Measurements from ENCODE around the gene STIP1. TPM values are rescaled to one million over a fixed set of nuclear protein-coding genes. Genes with fewer than 3 reads are reported as not detected.

STIP1 gene
- total and polyA plus RNA-seq, 2 donors (not counting 3 experiments of a cell fraction or from before 2014, with no cell fraction given) = 117 to 226 TPM

DNA sequence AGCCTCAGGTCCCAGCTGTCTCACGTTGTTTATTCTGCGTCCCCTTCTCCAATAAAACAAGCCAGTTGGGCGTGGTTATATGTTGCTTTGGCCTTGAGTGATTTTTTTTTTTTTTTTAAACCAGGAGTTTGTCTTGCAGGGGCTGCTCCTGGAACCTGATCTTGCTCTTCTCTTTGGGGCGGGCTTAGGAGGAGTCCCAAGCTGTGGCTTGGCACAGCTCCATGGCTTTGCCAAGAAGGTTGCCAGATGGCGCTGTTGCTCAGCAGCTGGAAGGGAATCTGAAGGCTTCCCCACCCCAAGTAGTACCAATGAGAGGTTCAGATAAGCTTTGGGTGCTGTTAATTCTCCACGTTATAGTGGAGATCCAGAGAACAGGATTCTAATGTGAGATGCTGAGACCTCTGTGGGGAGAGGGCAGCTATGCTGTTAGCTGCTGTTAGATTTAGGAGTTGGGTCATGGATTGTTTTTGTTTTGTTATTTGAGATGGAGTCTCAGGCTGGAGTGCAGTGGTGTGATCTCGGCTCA is 18.6 kb downstream of the STIP1 start:
- POLR2A ChIA-PET = interaction anchor here (0.6 to 1.2 kb wide), 5 partner anchors 19 to 1318 kb away, joined by 3 to 4 read pairs (median 3); partner anchors contain the start of gene STIP1
- Histone ChIP-seq H3K4me3 (replicated peaks in 1 of 3; ENCODE audit: insufficient read depth in 1 of 3, low read depth in 1 of 3, low read length in 3 of 3) (no peak overlapping the region), H2AFZ (ENCODE audit: low read depth, low read length) (no peak overlapping the region), H3K9me1 (replicated peaks; ENCODE audit: control insufficient read depth, extremely low read depth, insufficient read depth, low read length) (no peaks in the 10 kb centered on the region), H3K27me3 (ENCODE audit: control insufficient read depth in 2 of 2, insufficient read depth in 2 of 2, low read length in 2 of 2) (no peaks in the 10 kb centered on the region), H3K36me3 (ENCODE audit: control insufficient read depth in 2 of 2, extremely low read depth in 1 of 2, insufficient read depth in 2 of 2, low read length in 2 of 2) (peaks cover 14 to 32% of the 10 kb centered on the region in 2 experiments), H3K79me2 (ENCODE audit: control insufficient read depth, insufficient read depth, low read length) (peaks cover 12% of the 10 kb centered on the region), H3K9me3 (replicated peaks; ENCODE audit: control insufficient read depth, insufficient read depth, low read length) (no peaks in the 10 kb centered on the region), H3K4me2 (ENCODE audit: insufficient read depth, low read length) (no peak overlapping the region), H3K9ac (replicated peaks; ENCODE audit: extremely low read depth, insufficient read depth, low read length) (no peak overlapping the region), H4K20me1 (replicated peaks; ENCODE audit: control insufficient read depth, extremely low read depth, insufficient read depth, low read length) (no peaks in the 10 kb centered on the region), H3K27ac (ENCODE audit: insufficient read depth, low read depth, low read length) (no peak overlapping the region), H3K4me1 (ENCODE audit: control insufficient read depth, extremely low read depth, insufficient read depth, low read length) (peaks cover 34% of the 10 kb centered on the region)
- TF ChIP-seq MYC (IDR thresholded peaks at IDR 0.05; ENCODE audit: low read depth, low read length) (no peak), GATA2 (IDR thresholded peaks at IDR 0.05; ENCODE audit: insufficient read depth, insufficient read length, low read depth, low read length) (no peak), FOS (IDR thresholded peaks at IDR 0.05; ENCODE audit: borderline replicate concordance, insufficient read depth, low read length) (no peak), POLR2A (IDR thresholded peaks at IDR 0.05; ENCODE audit: low read depth, low read length) (peak; percentile 27), EZH2 (IDR thresholded peaks at IDR 0.05; ENCODE audit: borderline replicate concordance, low read depth, low read length, severe bottlenecking) (no peak), POLR2AphosphoS5 (IDR thresholded peaks at IDR 0.05; ENCODE audit: insufficient read depth, low read depth, low read length) (peak; percentile 70)
- TF ChIP-seq, protein P1, sequence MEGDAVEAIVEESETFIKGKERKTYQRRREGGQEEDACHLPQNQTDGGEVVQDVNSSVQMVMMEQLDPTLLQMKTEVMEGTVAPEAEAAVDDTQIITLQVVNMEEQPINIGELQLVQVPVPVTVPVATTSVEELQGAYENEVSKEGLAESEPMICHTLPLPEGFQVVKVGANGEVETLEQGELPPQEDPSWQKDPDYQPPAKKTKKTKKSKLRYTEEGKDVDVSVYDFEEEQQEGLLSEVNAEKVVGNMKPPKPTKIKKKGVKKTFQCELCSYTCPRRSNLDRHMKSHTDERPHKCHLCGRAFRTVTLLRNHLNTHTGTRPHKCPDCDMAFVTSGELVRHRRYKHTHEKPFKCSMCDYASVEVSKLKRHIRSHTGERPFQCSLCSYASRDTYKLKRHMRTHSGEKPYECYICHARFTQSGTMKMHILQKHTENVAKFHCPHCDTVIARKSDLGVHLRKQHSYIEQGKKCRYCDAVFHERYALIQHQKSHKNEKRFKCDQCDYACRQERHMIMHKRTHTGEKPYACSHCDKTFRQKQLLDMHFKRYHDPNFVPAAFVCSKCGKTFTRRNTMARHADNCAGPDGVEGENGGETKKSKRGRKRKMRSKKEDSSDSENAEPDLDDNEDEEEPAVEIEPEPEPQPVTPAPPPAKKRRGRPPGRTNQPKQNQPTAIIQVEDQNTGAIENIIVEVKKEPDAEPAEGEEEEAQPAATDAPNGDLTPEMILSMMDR (IDR thresholded peaks at IDR 0.05; ENCODE audit: extremely low read depth in 1 of 2, insufficient read depth in 1 of 2, low read depth in 1 of 2, low read length in 2 of 2) = peak; percentile 82 to 84
- TF ChIP-seq, protein P2, sequence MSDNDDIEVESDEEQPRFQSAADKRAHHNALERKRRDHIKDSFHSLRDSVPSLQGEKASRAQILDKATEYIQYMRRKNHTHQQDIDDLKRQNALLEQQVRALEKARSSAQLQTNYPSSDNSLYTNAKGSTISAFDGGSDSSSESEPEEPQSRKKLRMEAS (IDR thresholded peaks at IDR 0.05; ENCODE audit: insufficient read depth, insufficient read length) = no peak
- FAIRE-seq = peak; percentile 95
- peak; percentile 90 for DNase-seq (ENCODE audit: low read depth, low spot score)
- BruUV-seq (replicated peaks) = no TSS peak
- CTCF ChIA-PET = interaction anchor here (0.6 to 11.5 kb wide), 38 partner anchors 8 to 450 kb away, joined by 3 to 413 read pairs (median 7); partner anchors contain the start of genes BAD, CATSPERZ, DNAJC4 and ESRRA
- intact Hi-C loops (cut with micrococcal nuclease) = loop anchor here (1.0 kb wide), 2 partner anchors 66 to 97 kb away; no protein-coding TSS in a partner anchor
- dilution Hi-C loops (cut with MboI; ENCODE audit: extremely low pct_ligation_motif_present, low sequenced_read_pairs) = no loop called here
